Naive thymus-derived CD4-positive, alpha-beta T cell (primary cell): ENCODE measurements around the gene PTPN23. TPM values are rescaled to one million over a fixed set of nuclear protein-coding genes. Genes with fewer than 3 reads are reported as not detected.

Experiments
- ATAC-seq: fragments of 150-1000 bp; cut with Tn5 transposase; 2 replicates; pipeline ENCODE4 v1.10.0; 2021; ENCODE audit warnings: mild to moderate bottlenecking, moderate library complexity
- CTCF ChIA-PET: fragments of 350-600 bp; sonication (Branson Sonifier 250); formaldehyde crosslinking; loops from one replicate; lab custom pipeline; 2021; ENCODE audit warnings: antibody characterized with exemption; lab: Charles Lee
- POLR2A ChIA-PET: fragments of 350-600 bp; sonication (Branson Sonifier 250); formaldehyde crosslinking; loops from one replicate; lab custom pipeline; 2021; ENCODE audit warnings: antibody characterized with exemption, inconsistent platforms; lab: Charles Lee
- DNase-seq, 9 donors: peaks; one replicate each; pipeline versions ENCODE4 v3.0.0 to v3.0.0-alpha.2; 2020 to 2022; ENCODE audit warnings: mixed read lengths in 1 of 9
- H3K27ac ChIP-seq: one replicate; pipeline ENCODE4 v1.7.0; 2013; ENCODE audit warnings: mild to moderate bottlenecking, low read depth, low read length, moderate library complexity
- H3K27me3 ChIP-seq, 2 donors: one replicate each; pipeline ENCODE4 v1.7.0; 2013; ENCODE audit warnings: low read length in 2 of 2, mild to moderate bottlenecking in 2 of 2, moderate library complexity in 2 of 2; ENCODE audit not compliant: control insufficient read depth in 2 of 2, insufficient read depth in 2 of 2
- H3K36me3 ChIP-seq, 3 experiments: 1 replicate in 2 of 3; 2 replicates in 1 of 3; pipeline ENCODE4 v1.7.0; 2013; ENCODE audit warnings: low read length in 3 of 3, mild to moderate bottlenecking in 3 of 3, moderate library complexity in 1 of 3; ENCODE audit not compliant: insufficient read depth in 3 of 3, control insufficient read depth in 2 of 3
- H3K4me1 ChIP-seq, 2 donors: one replicate each; pipeline ENCODE4 v1.7.0; 2013; ENCODE audit warnings: low read length in 2 of 2, mild to moderate bottlenecking in 2 of 2, moderate library complexity in 1 of 2; ENCODE audit not compliant: control insufficient read depth in 2 of 2, insufficient read depth in 2 of 2
- H3K4me3 ChIP-seq: 2 replicates; pipeline ENCODE4 v1.7.0; 2013; ENCODE audit warnings: mild to moderate bottlenecking, low read length
- H3K9me3 ChIP-seq, 3 experiments: 1 replicate in 2 of 3; 2 replicates in 1 of 3; pipeline ENCODE4 v1.7.0; 2013; ENCODE audit warnings: low read length in 3 of 3; ENCODE audit not compliant: control insufficient read depth in 2 of 3
- H3K27ac Mint-ChIP-seq, 9 donors: one replicate each; pipeline ENCODE4 v1.8.0; 2020 to 2022; ENCODE audit warnings: mixed read lengths in 9 of 9, mild to moderate bottlenecking in 8 of 9, moderate library complexity in 5 of 9, inconsistent platforms in 2 of 9
- H3K27me3 Mint-ChIP-seq, 5 donors: one replicate each; pipeline ENCODE4 v1.8.0; 2021 to 2022; ENCODE audit warnings: mixed read lengths in 5 of 5, mild to moderate bottlenecking in 1 of 5
- H3K36me3 Mint-ChIP-seq, 5 donors: one replicate each; pipeline ENCODE4 v1.8.0; 2020 to 2022; ENCODE audit warnings: mixed read lengths in 5 of 5, mild to moderate bottlenecking in 3 of 5, inconsistent platforms in 1 of 5
- H3K4me1 Mint-ChIP-seq, 7 donors: one replicate each; pipeline ENCODE4 v1.8.0; 2020 to 2022; ENCODE audit warnings: mixed read lengths in 7 of 7, mild to moderate bottlenecking in 3 of 7, inconsistent platforms in 1 of 7
- H3K4me3 Mint-ChIP-seq, 10 donors: one replicate each; pipeline ENCODE4 v1.8.0; 2020 to 2022; ENCODE audit warnings: mild to moderate bottlenecking in 10 of 10, mixed read lengths in 10 of 10, moderate library complexity in 6 of 10, inconsistent platforms in 2 of 10
- H3K9me3 Mint-ChIP-seq, 11 donors: one replicate each; pipeline ENCODE4 v1.8.0; 2020 to 2022; ENCODE audit warnings: mixed read lengths in 11 of 11, mild to moderate bottlenecking in 4 of 11, inconsistent platforms in 1 of 11, moderate library complexity in 1 of 11
- intact Hi-C, 2 donors: fragments of 100-400 bp; cut with micrococcal nuclease; formaldehyde crosslinking; loops; one replicate each; pipeline ENCODE4 v1.15.1; 2023
- polyA plus RNA-seq, 2 donors: library from polyadenylated mRNA; unstranded; fragments of 300-500 nt; fragmentation: Illumina TruSeq; gene quantifications; one replicate each; pipeline ENCODE4 v1.2.3, GENCODE V29; 2021
- total RNA-seq, 6 experiments: library from RNA in 5 of 6; stranded (reverse) in 5 of 6; gene quantifications; 1 replicate in 5 of 6; 2 replicates in 1 of 6; pipeline ENCODE4 v1.2.3 and lab custom pipeline; 2021 to 2026

Gene PTPN23
- total and polyA plus RNA-seq, 7 experiments from 2014 or later: 1.4 to 51.2 (median 36.7) TPM

DNA sequence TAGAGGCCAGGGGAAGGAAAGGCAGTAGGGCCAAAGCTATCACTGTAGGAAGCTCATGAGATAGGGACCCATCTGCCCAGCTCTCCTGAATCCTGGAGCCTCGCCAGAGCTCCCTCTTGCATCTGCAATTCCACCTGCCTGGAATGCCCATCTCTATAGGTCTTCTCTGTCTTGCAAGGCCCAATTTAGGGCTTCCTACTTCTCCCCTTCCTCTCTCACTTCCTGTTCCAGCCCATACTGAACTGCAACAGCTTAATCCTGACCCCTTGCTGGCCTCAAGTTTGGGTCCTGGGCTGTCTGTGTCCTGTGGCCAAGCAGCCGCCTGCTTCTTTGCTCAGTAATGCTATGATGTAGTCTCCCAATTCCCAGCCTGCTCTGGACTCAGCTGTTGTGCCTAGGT is 3.6 kb upstream of the PTPN23 start:
- Histone ChIP-seq H3K36me3 (peaks cover 0 to 6% (median 0%) of the 10 kb centered on the region in 3 experiments), H3K27me3 (no peaks in the 10 kb centered on the region), H3K27ac (no peak overlapping the region), H3K4me1 (peaks cover 20 to 21% of the 10 kb centered on the region in 2 donors), H3K4me3 (no peak overlapping the region), H3K9me3 (no peaks in the 10 kb centered on the region)
- POLR2A ChIA-PET: no interaction called here
- H3K27ac Mint-ChIP-seq: peak overlapping the region in 4 of 9 donors; percentile 17 to 71 (median 50)
- DNase-seq (no peak), ATAC-seq (no peak)
- no peaks in the 10 kb centered on the region for H3K9me3 Mint-ChIP-seq
- peaks cover 0 to 9% (median 0%) of the 10 kb centered on the region in 5 donors for H3K36me3 Mint-ChIP-seq
- no peak overlapping the region for H3K4me3 Mint-ChIP-seq
- CTCF ChIA-PET: no interaction called here
- H3K27me3 Mint-ChIP-seq: peaks cover 0 to 6% (median 0%) of the 10 kb centered on the region in 5 donors
- peaks cover 23 to 31% (median 28%) of the 10 kb centered on the region in 7 donors for H3K4me1 Mint-ChIP-seq
- intact Hi-C loops: no loop called here

- peak overlapping the region; percentile 4 for H3K27ac ChIP-seq
- H3K4me1 Mint-ChIP-seq: peaks cover 34 to 41% (median 40%) of the 10 kb centered on the region in 7 donors
Observed at GRCh38 chr3:47378869-47379268, 2.0 kb upstream of the PTPN23 start.

DNA sequence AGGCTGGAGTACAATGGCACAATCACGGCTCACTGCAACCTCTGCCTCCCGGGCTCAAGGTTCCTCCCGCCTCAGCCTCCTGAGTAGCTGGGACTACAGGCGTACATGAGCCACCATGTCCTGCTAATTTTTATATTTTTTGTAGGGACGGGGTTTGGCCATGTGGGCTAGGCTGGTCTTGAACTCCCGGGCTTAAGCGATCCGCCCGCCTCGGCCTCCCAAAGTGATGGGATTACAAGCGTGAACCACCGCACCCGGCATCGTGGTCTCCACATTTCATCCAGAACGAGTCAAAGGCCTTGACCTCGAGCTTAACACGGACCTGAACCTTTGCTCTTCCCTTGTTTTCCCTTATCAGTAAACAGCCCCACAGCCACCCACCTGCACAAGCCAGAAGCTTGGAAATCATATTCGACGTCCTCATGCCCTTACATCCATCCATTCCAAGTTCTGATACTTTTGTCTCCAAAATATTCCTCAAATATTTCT is 1.4 kb upstream of the PTPN23 start:
- peaks cover 0 to 9% (median 0%) of the 10 kb centered on the region in 5 donors for H3K36me3 Mint-ChIP-seq
- peaks cover 0 to 6% (median 0%) of the 10 kb centered on the region in 3 experiments for H3K36me3 ChIP-seq
- intact Hi-C loops: no loop called here
- no peak for DNase-seq
- peaks cover 37 to 46% (median 43%) of the 10 kb centered on the region in 7 donors for H3K4me1 Mint-ChIP-seq
- peak overlapping the region; percentile 90 to 100 (median 98) for H3K4me3 Mint-ChIP-seq
- no peaks in the 10 kb centered on the region for H3K9me3 ChIP-seq
- no peaks in the 10 kb centered on the region for H3K9me3 Mint-ChIP-seq
- peaks cover 23 to 26% of the 10 kb centered on the region in 2 donors for H3K4me1 ChIP-seq
- H3K4me3 ChIP-seq: no peak overlapping the region
- H3K27ac ChIP-seq: peak overlapping the region; percentile 92
- CTCF ChIA-PET: no interaction called here
- H3K27me3 ChIP-seq: no peaks in the 10 kb centered on the region
- H3K27me3 Mint-ChIP-seq: peaks cover 0 to 2% (median 0%) of the 10 kb centered on the region in 5 donors
- no peak for ATAC-seq
- POLR2A ChIA-PET: no interaction called here
- peak overlapping the region; percentile 92 to 100 (median 99) for H3K27ac Mint-ChIP-seq

More at GRCh38 chr3:47378869-47379268, 2.0 kb upstream of the PTPN23 start:
- peak overlapping the region in 5 of 9 donors; percentile 25 to 100 (median 62) for H3K27ac Mint-ChIP-seq
- H3K9me3 ChIP-seq: no peaks in the 10 kb centered on the region
- no peaks in the 10 kb centered on the region for H3K27me3 ChIP-seq
- peaks cover 0 to 2% (median 0%) of the 10 kb centered on the region in 5 donors for H3K27me3 Mint-ChIP-seq
- no peak overlapping the region for H3K4me3 ChIP-seq
- no peak for DNase-seq
- CTCF ChIA-PET: no interaction called here
- peak overlapping the region in 4 of 10 donors; percentile 2 to 24 (median 19) for H3K4me3 Mint-ChIP-seq
- no peak for ATAC-seq
- intact Hi-C loops: no loop called here
- peaks cover 0 to 9% (median 0%) of the 10 kb centered on the region in 5 donors for H3K36me3 Mint-ChIP-seq
- H3K9me3 Mint-ChIP-seq: no peaks in the 10 kb centered on the region
- POLR2A ChIA-PET: no interaction called here
- peaks cover 0 to 6% (median 0%) of the 10 kb centered on the region in 3 experiments for H3K36me3 ChIP-seq
- H3K4me1 ChIP-seq: peaks cover 23 to 26% of the 10 kb centered on the region in 2 donors

DNA sequence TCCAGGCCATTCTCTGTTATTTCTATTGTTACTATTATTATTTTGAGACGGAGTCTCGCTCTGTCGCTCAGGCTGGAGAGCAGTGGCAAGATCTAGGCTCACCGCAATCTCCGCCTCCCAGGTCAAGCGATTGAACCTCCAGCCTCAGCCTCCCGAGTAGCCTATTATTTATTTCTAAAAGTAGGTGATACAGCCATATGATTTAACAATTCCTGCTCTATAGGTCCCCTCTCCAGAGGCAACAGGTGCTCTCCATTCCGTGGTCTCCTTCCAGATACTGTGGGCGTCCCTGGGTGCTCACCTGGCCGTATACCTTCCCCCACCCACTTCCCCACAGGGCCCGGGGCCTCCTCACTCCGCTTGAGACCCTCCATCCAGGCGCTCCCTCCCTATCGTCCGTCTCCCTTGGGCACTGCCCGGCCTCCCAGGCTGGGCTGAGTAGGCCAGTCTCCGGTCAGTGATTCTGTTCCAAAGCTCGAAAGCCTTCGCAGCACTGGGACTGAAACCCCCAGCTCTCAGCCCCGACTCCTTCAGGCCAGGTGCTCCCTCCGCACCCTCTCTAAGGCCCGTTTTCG is 708 bp upstream of the PTPN23 start:
- CTCF ChIA-PET: interaction anchor here (1.3 kb wide), 2 partner anchors 8 to 675 kb away, joined by 3 read pairs; no protein-coding TSS in a partner anchor
- no peaks in the 10 kb centered on the region for H3K27me3 ChIP-seq
- peak in 1 of 9 donors; percentile 9 for DNase-seq
- H3K27me3 Mint-ChIP-seq: peaks cover 0 to 2% (median 0%) of the 10 kb centered on the region in 5 donors
- no peaks in the 10 kb centered on the region for H3K9me3 ChIP-seq
- H3K36me3 ChIP-seq: peaks cover 0 to 8% (median 0%) of the 10 kb centered on the region in 3 experiments
- peak overlapping the region; percentile 90 to 100 (median 98) for H3K4me3 Mint-ChIP-seq
- intact Hi-C loops: loop anchor here (1.0 to 2.0 kb wide), 12 partner anchors 41 to 1229 kb away; partner anchors contain the start of genes ELP6 (in 2 of the 2), KIF9 (in 2 of the 2), KLHL18 (in 2 of the 2) and SETD2 (in 2 of the 2)
- peak overlapping the region; percentile 92 for H3K27ac ChIP-seq
- peak overlapping the region; percentile 92 to 100 (median 99) for H3K27ac Mint-ChIP-seq
- H3K4me1 Mint-ChIP-seq: peaks cover 37 to 51% (median 43%) of the 10 kb centered on the region in 7 donors
- peaks cover 23 to 26% of the 10 kb centered on the region in 2 donors for H3K4me1 ChIP-seq
- peak overlapping the region; percentile 86 for H3K4me3 ChIP-seq
- H3K9me3 Mint-ChIP-seq: no peaks in the 10 kb centered on the region
- peaks cover 0 to 10% (median 0%) of the 10 kb centered on the region in 5 donors for H3K36me3 Mint-ChIP-seq
- no peak for ATAC-seq
- POLR2A ChIA-PET: interaction anchor here (0.6 to 1.1 kb wide), 5 partner anchors 18 to 685 kb away, joined by 3 to 6 read pairs (median 3); partner anchors contain the start of gene ELP6

DNA sequence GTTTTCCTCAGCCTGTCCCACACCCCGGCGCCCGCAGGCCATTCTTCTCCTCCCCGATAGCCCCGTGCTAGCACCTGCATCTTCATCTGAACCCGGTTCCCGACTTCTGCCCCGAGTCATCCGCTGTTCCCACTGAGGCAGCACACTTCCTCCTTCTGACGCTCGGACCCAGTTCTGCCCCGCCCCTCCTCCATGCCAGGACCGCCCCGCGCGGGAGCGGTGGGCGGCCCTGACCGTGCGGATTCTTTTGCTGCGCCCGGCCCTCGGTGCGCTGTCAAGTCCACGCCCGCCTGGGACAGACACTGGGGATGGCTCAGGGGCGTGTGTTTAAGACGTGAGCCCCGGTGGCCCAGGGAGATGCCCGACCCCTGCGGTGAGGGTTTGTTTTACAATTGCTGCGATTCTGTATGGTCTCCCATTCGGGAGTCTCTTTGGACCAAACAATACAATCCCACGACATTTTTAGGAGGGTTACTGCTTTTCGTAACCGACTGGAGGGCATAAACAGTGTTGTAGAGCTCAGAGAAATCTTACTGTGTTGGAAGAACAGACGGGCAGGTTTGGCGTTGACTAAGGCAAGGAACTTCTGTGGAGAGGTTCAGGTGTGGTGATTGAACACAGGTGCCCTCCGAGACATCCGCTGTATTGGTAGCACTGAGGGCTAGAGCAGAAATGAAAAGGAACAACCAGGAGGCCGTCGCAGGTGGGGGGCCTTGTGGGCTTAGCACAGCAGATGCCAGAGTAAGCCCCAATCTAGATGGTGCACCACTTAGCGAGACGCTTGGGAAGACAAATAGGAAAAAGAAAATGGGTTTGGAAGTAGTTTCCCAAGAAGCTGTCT is 716 bp downstream of the PTPN23 start:
- ATAC-seq (peak; percentile 54), DNase-seq (peak in 6 of 9 donors; percentile 6 to 84 (median 42))
- Mint-ChIP-seq H3K4me1 (peaks cover 42 to 64% (median 55%) of the 10 kb centered on the region in 7 donors), H3K4me3 (peak overlapping the region; percentile 90 to 100 (median 98)), H3K9me3 (no peaks in the 10 kb centered on the region), H3K36me3 (peaks cover 0 to 14% (median 8%) of the 10 kb centered on the region in 5 donors), H3K27me3 (peaks cover 0 to 2% (median 0%) of the 10 kb centered on the region in 5 donors), H3K27ac (peak overlapping the region; percentile 92 to 100 (median 99))
- ChIA-PET POLR2A (interaction anchor here (0.9 to 1.1 kb wide), 3 partner anchors 96 to 398 kb away, joined by 3 read pairs; partner anchors contain the start of gene ELP6), CTCF (interaction anchor here (1.3 kb wide), 1 partner anchor 10 kb away, joined by 3 read pairs; no protein-coding TSS in a partner anchor)
- H3K36me3 ChIP-seq: peaks cover 0 to 17% (median 0%) of the 10 kb centered on the region in 3 experiments
- H3K9me3 ChIP-seq: no peaks in the 10 kb centered on the region
- H3K27ac ChIP-seq: peak overlapping the region; percentile 92
- peak overlapping the region; percentile 86 for H3K4me3 ChIP-seq
- H3K27me3 ChIP-seq: no peaks in the 10 kb centered on the region
- intact Hi-C loops: loop anchor here (1.0 to 2.0 kb wide), 3 partner anchors 422 to 1227 kb away; partner anchors contain the start of genes ALS2CL (in 1 of the 2), DHX30 (in 1 of the 2) and UQCRC1 (in 1 of the 2)
- H3K4me1 ChIP-seq: peaks cover 23 to 26% of the 10 kb centered on the region in 2 donors
